ENCODE data around the gene KCNQ1. TPM values are rescaled to one million over a fixed set of nuclear protein-coding genes. Genes with fewer than 3 reads are reported as not detected.

Gene KCNQ1
- total and polyA plus RNA-seq, 9 of the 15 experiments (the other 6 are each of a cell fraction or from before 2014, with no cell fraction given): 0.44 TPM; not detected in 8

GRCh38 chr11:2591805-2592204, 147.0 kb downstream of the KCNQ1 start:
- BruUV-seq (replicated peaks): no TSS peak
- TF ChIP-seq NR2C1 (IDR thresholded peaks at IDR 0.05) (no peak), NR2C1 (tag; IDR thresholded peaks at IDR 0.05) (no peak), TAL1 (IDR thresholded peaks at IDR 0.05) (no peak), ZBTB17 (CRISPR knock-in tag; IDR thresholded peaks at IDR 0.05) (no peak), BCOR (IDR thresholded peaks at IDR 0.05) (no peak), DDX20 (tag; IDR thresholded peaks at IDR 0.05; ENCODE audit: low read depth) (no peak), ZBTB5 (IDR thresholded peaks at IDR 0.05) (no peak), TRIM24 (IDR thresholded peaks at IDR 0.05) (no peak), HNRNPLL (IDR thresholded peaks at IDR 0.05; ENCODE audit: low read depth, low read length, poor library complexity, severe bottlenecking) (no peak), PKNOX1 (IDR thresholded peaks at IDR 0.05) (no peak), MEF2D (tag; conservative IDR thresholded peaks at IDR 0.05; ENCODE audit: low read depth) (no peak), FIP1L1 (IDR thresholded peaks at IDR 0.05; ENCODE audit: low read depth, low read length, poor library complexity, severe bottlenecking) (no peak), ZNF449 (CRISPR knock-in tag; IDR thresholded peaks at IDR 0.05) (no peak), RBM17 (IDR thresholded peaks at IDR 0.05; ENCODE audit: borderline replicate concordance, low read depth, low read length) (no peak), ELK3 (CRISPR knock-in tag; IDR thresholded peaks at IDR 0.05) (no peak), NR0B1 (IDR thresholded peaks at IDR 0.05; ENCODE audit: partially characterized antibody) (no peak), POLR2A (conservative IDR thresholded peaks at IDR 0.05) (no peak), TCF7 (IDR thresholded peaks at IDR 0.05; ENCODE audit: borderline replicate concordance) (no peak), ZNF695 (CRISPR knock-in tag; IDR thresholded peaks at IDR 0.05) (no peak)

More at GRCh38 chr11:2591805-2592204, 147.0 kb downstream of the KCNQ1 start:
- Histone ChIP-seq H4K20me1 (replicated peaks; ENCODE audit: control insufficient read depth, insufficient read depth, low read length) (peaks cover 8% of the 10 kb centered on the region; the same call in 1 of the 2 replicates), H3K4me2 (ENCODE audit: insufficient read depth, low read length) (no peak overlapping the region), H3K79me2 (ENCODE audit: control insufficient read depth, insufficient read depth, low read length) (no peaks in the 10 kb centered on the region), H3K9me1 (ENCODE audit: control insufficient read depth, insufficient read depth, low read length) (no peaks in the 10 kb centered on the region), H3K27ac (ENCODE audit: extremely low read depth, low read depth, low read length) (no peak overlapping the region), H3K36me3 (ENCODE audit: control insufficient read depth, insufficient read depth, low read length) (no peaks in the 10 kb centered on the region), H3K4me3 (no peak overlapping the region), H3K9ac (ENCODE audit: insufficient read depth in 1 of 2, low read depth in 2 of 2, low read length in 2 of 2) (no peak overlapping the region), H3K4me1 (replicated peaks in 1 of 2; ENCODE audit: control insufficient read depth in 2 of 2, insufficient read depth in 2 of 2, low read length in 2 of 2) (peaks cover 0 to 21% of the 10 kb centered on the region in 2 experiments; a peak in 1 of 5 replicates), H3K9me3 (replicated peaks; ENCODE audit: control insufficient read depth, insufficient read depth, low read depth, low read length) (no peaks in the 10 kb centered on the region), H3K27me3 (ENCODE audit: control insufficient read depth in 2 of 2, insufficient read depth in 2 of 2, low read length in 2 of 2) (peaks cover 12 to 63% of the 10 kb centered on the region in 2 experiments), H2AFZ (ENCODE audit: low read depth, low read length) (no peak overlapping the region)
- DNase-seq (ENCODE audit: extremely low read depth in 1 of 4, low spot score in 3 of 4): peak in 3 of 4 experiments; percentile 3 to 6 (median 4)
- CTCF ChIA-PET (ENCODE audit: low intra/inter-chr PET ratio): no interaction called here
- intact Hi-C loops (cut with micrococcal nuclease) (no loop called here), in situ Hi-C loops (cut with MboI) (no loop called here)
- FAIRE-seq: no peak
- ATAC-seq: no peak
- WGBS (ENCODE audit: insufficient coverage, low coverage, missing lambda C conversion rate): 12% methylated on average over 10 of the region's 10 CpGs
- POLR2A ChIA-PET: interaction anchor here (0.6 kb wide), 1 partner anchor 272 kb away, joined by 3 read pairs; no protein-coding TSS in a partner anchor
